SKM-1 treated with dmso at 0.1 percent for 144 hours (cell line): ENCODE measurements around the gene PHKG2.

ENCODE experiments used
- DNase-seq: peaks from one replicate; lab custom pipeline; 2025; ENCODE audit not compliant: unreplicated experiment; lab: John Stamatoyannopoulos, UW

Gene PHKG2

GRCh38 chr16:30728321-30728720 lies 19.9 kb upstream of the PHKG2 start:
- no peak for DNase-seq

- DNase-seq: no peak
These were observed 19.1 kb upstream of the PHKG2 start for GRCh38 chr16:30728899-30729672.

- DNase-seq: no peak
These were observed 16.8 kb upstream of the PHKG2 start for GRCh38 chr16:30731411-30731810.

- DNase-seq: no peak
These were observed 11.0 kb upstream of the PHKG2 start for GRCh38 chr16:30736995-30737793.

- no peak for DNase-seq
These were observed 10.2 kb upstream of the PHKG2 start for GRCh38 chr16:30737794-30738648.

GRCh38 chr16:30738984-30739951 lies 9.0 kb upstream of the PHKG2 start:
- no peak for DNase-seq

- DNase-seq: no peak
These were observed 7.6 kb upstream of the PHKG2 start for GRCh38 chr16:30740364-30741251.

GRCh38 chr16:30741461-30741914 lies 6.7 kb upstream of the PHKG2 start:
- no peak for DNase-seq

GRCh38 chr16:30743716-30744115 lies 4.5 kb upstream of the PHKG2 start:
- no peak for DNase-seq

GRCh38 chr16:30744183-30744582 lies 4.0 kb upstream of the PHKG2 start:
- DNase-seq: no peak

GRCh38 chr16:30745082-30745481 lies 3.1 kb upstream of the PHKG2 start:
- DNase-seq: no peak

GRCh38 chr16:30746638-30747175 lies 1.5 kb upstream of the PHKG2 start:
- DNase-seq: no peak

GRCh38 chr16:30747331-30747730 lies 894 bp upstream of the PHKG2 start:
- DNase-seq: no peak

GRCh38 chr16:30748634-30749445 lies 615 bp downstream of the PHKG2 start:
- DNase-seq: peak; percentile 6

GRCh38 chr16:30750201-30750600 lies 2.0 kb downstream of the PHKG2 start:
- DNase-seq: no peak

GRCh38 chr16:30750876-30751465 lies 2.7 kb downstream of the PHKG2 start:
- no peak for DNase-seq

GRCh38 chr16:30753596-30753995 lies 5.4 kb downstream of the PHKG2 start:
- no peak for DNase-seq
